ENCODE data around the gene OAS2. TPM values are rescaled to one million over a fixed set of nuclear protein-coding genes. Genes with fewer than 3 reads are reported as not detected.

OAS2 gene
- total and polyA plus RNA-seq, 2 of the 8 experiments (the other 6 are each of a cell fraction or from before 2014, with no cell fraction given): 0.06 TPM; not detected in 1

DNA sequence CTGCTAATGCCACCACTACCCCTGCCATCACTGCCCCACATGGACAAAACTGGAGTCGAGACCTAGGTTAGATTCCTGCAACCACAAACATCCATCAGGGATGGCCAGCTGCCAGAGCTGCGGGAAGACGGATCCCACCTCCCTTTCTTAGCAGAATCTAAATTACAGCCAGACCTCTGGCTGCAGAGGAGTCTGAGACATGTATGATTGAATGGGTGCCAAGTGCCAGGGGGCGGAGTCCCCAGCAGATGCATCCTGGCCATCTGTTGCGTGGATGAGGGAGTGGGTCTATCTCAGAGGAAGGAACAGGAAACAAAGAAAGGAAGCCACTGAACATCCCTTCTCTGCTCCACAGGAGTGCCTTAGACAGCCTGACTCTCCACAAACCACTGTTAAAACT, 7.1 kb upstream of the OAS2 start:
- H3K36me3 ChIP-seq (ENCODE audit: control insufficient read depth in 2 of 4, insufficient read depth in 4 of 4, low read length in 3 of 4): no peaks in the 10 kb centered on the region
- no peak for DNase-seq (ENCODE audit: low read depth in 1 of 2, low spot score in 2 of 2)
- H3K4me2 ChIP-seq (ENCODE audit: insufficient read depth in 1 of 2, low read depth in 2 of 2, low read length in 2 of 2): no peak overlapping the region
- H3K27me3 ChIP-seq (replicated peaks in 1 of 4; ENCODE audit: control insufficient read depth in 3 of 4, extremely low read depth in 1 of 4, insufficient read depth in 3 of 4, low read length in 3 of 4): no peaks in the 10 kb centered on the region; a peak in 2 of 7 replicates
- no peak overlapping the region for H4K5ac ChIP-seq (ENCODE audit: insufficient read length, low read depth, low read length)
- H3K27ac ChIP-seq (ENCODE audit: low read depth, low read length): no peak overlapping the region
- no peaks in the 10 kb centered on the region for H3K4me1 ChIP-seq (replicated peaks in 1 of 4; ENCODE audit: control insufficient read depth in 3 of 4, insufficient read depth in 4 of 4, low read length in 3 of 4)
- H3K9ac ChIP-seq (replicated peaks in 1 of 4; ENCODE audit: extremely low read depth in 1 of 4, low read depth in 3 of 4, low read length in 3 of 4): no peak overlapping the region
- no peaks in the 10 kb centered on the region for H3K79me2 ChIP-seq (ENCODE audit: control insufficient read depth in 1 of 2, insufficient read depth in 2 of 2, low read length in 2 of 2)
- H2BK5ac ChIP-seq (ENCODE audit: low read depth, low read length): no peak overlapping the region
- no peak for TF ChIP-seq HDAC6 (IDR thresholded peaks at IDR 0.05; ENCODE audit: low read depth, low read length)
- no peak for TF ChIP-seq CHD1 (IDR thresholded peaks at IDR 0.05; ENCODE audit: low read depth, low read length)
- no peak for TF ChIP-seq BRCA1 (IDR thresholded peaks at IDR 0.05; ENCODE audit: low read depth, low read length)
- TF ChIP-seq, protein P1, sequence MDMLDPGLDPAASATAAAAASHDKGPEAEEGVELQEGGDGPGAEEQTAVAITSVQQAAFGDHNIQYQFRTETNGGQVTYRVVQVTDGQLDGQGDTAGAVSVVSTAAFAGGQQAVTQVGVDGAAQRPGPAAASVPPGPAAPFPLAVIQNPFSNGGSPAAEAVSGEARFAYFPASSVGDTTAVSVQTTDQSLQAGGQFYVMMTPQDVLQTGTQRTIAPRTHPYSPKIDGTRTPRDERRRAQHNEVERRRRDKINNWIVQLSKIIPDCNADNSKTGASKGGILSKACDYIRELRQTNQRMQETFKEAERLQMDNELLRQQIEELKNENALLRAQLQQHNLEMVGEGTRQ (IDR thresholded peaks at IDR 0.05; ENCODE audit: low read length): no peak
- no peak for TF ChIP-seq TBP (IDR thresholded peaks at IDR 0.05; ENCODE audit: low read depth, low read length)
- no peak for TF ChIP-seq SAP30 (IDR thresholded peaks at IDR 0.05; ENCODE audit: insufficient read depth, insufficient replicate concordance, low read length)
- no peak for TF ChIP-seq GTF2F1 (IDR thresholded peaks at IDR 0.05; ENCODE audit: borderline replicate concordance, low read depth, low read length)
- no peak for TF ChIP-seq KDM4A (IDR thresholded peaks at IDR 0.05; ENCODE audit: low read depth, low read length, severe bottlenecking)
- no peak for TF ChIP-seq CBX8 (IDR thresholded peaks at IDR 0.05; ENCODE audit: borderline replicate concordance, low read depth, low read length)
- no peak for TF ChIP-seq SIN3A (conservative IDR thresholded peaks at IDR 0.05 in 1 of 2, IDR thresholded peaks at IDR 0.05 in 1 of 2; ENCODE audit: low read depth in 1 of 2, low read length in 2 of 2)
- no peak for TF ChIP-seq BACH1 (IDR thresholded peaks at IDR 0.05; ENCODE audit: low read length)
- no peaks in the 10 kb centered on the region for H3K23me2 ChIP-seq (ENCODE audit: low read depth, low read length)
- H3K79me1 ChIP-seq (ENCODE audit: low read depth, low read length): no peaks in the 10 kb centered on the region
- H2AK5ac ChIP-seq (ENCODE audit: low read depth, low read length): no peak overlapping the region
- no peak overlapping the region for H3K4ac ChIP-seq (replicated peaks; ENCODE audit: insufficient read length, low read depth, low read length)
- H3K4me3 ChIP-seq (ENCODE audit: extremely low read depth in 1 of 4, insufficient read depth in 2 of 4, low read depth in 3 of 4, low read length in 4 of 4): no peak overlapping the region
- H2BK15ac ChIP-seq (ENCODE audit: low read length): no peak overlapping the region
- H3K14ac ChIP-seq (ENCODE audit: insufficient read length): no peak overlapping the region
- H3K23ac ChIP-seq (ENCODE audit: insufficient read length): no peak overlapping the region
- ChIA-PET CTCF (ENCODE audit: partially characterized antibody) (interaction anchor here (1.3 kb wide), 1 partner anchor 20 kb away, joined by 6 read pairs; no protein-coding TSS in a partner anchor), POLR2A (ENCODE audit: partially characterized antibody) (no interaction called here)
- no peak overlapping the region for H2BK20ac ChIP-seq (ENCODE audit: low read length)
- H2AFZ ChIP-seq (ENCODE audit: low read length): no peak overlapping the region
- 86% methylated on average over 4 of the region's 5 CpGs; no CpG with 5 or more reads in 1 of the 2 experiments for WGBS, 2 experiments (ENCODE audit: extremely low coverage in 1 of 2, insufficient coverage in 1 of 2, insufficient read length in 1 of 2, insufficient replicate concordance in 2 of 2, low coverage in 1 of 2, low lambda C conversion rate in 2 of 2, missing lambda C conversion rate in 1 of 2)
- peaks cover 0 to 2% of the 10 kb centered on the region in 2 experiments for H4K20me1 ChIP-seq (replicated peaks in 1 of 2; ENCODE audit: control insufficient read depth in 1 of 2, insufficient read depth in 2 of 2, low read length in 2 of 2)
- H2BK120ac ChIP-seq (replicated peaks; ENCODE audit: low read depth, low read length): no peak overlapping the region
- FAIRE-seq: no peak
- H4K91ac ChIP-seq (replicated peaks; ENCODE audit: insufficient read length, low read length): no peak overlapping the region
- no peak overlapping the region for H4K8ac ChIP-seq (ENCODE audit: extremely low read depth, insufficient read depth, low read length)
- H3K56ac ChIP-seq (replicated peaks; ENCODE audit: insufficient read length, low read depth, low read length): no peak overlapping the region
- no peaks in the 10 kb centered on the region for H3K9me3 ChIP-seq (ENCODE audit: insufficient read depth in 2 of 2, low read depth in 1 of 2, low read length in 1 of 2)
- no peak overlapping the region for H2BK12ac ChIP-seq (ENCODE audit: low read depth, low read length)
- no peak overlapping the region for H3K18ac ChIP-seq (ENCODE audit: extremely low read depth, low read length)
